Ishikawa (cell line): ENCODE measurements around the gene FBXL19.
A peak's percentile ranks its signal among the peaks of the same experiment; 100 is the strongest.

Experiments used
- EP300 ChIP-seq: IDR thresholded peaks from 2 replicates; pipeline ENCODE4 v1.6.1; 2012; ENCODE audit warnings: borderline replicate concordance
- FOXM1 ChIP-seq: IDR thresholded peaks from 2 replicates; pipeline ENCODE4 v1.6.1; 2012; ENCODE audit warnings: low read depth, borderline replicate concordance
- RAD21 ChIP-seq: IDR thresholded peaks from 2 replicates; pipeline ENCODE4 v1.6.1; 2012; ENCODE audit warnings: low read depth
- TAF1 ChIP-seq: IDR thresholded peaks from 2 replicates; pipeline ENCODE4 v1.6.1; 2012; ENCODE audit warnings: low read depth, mild to moderate bottlenecking
- TCF12 ChIP-seq: IDR thresholded peaks from 2 replicates; pipeline ENCODE4 v1.6.1; 2012; ENCODE audit warnings: low read depth
- TEAD4 ChIP-seq: IDR thresholded peaks from 2 replicates; pipeline ENCODE4 v1.6.1; 2012
- YY1 ChIP-seq: IDR thresholded peaks from 2 replicates; pipeline ENCODE4 v1.6.1; 2012; ENCODE audit warnings: low read depth
- TF ChIP-seq, protein P1 (sequence below): IDR thresholded peaks from 2 replicates; pipeline ENCODE4 v1.6.1; 2012
- TF ChIP-seq, protein P2 (sequence below): IDR thresholded peaks from 2 replicates; pipeline ENCODE4 v1.6.1; 2012; ENCODE audit warnings: low read depth, mild to moderate bottlenecking

DNA sequence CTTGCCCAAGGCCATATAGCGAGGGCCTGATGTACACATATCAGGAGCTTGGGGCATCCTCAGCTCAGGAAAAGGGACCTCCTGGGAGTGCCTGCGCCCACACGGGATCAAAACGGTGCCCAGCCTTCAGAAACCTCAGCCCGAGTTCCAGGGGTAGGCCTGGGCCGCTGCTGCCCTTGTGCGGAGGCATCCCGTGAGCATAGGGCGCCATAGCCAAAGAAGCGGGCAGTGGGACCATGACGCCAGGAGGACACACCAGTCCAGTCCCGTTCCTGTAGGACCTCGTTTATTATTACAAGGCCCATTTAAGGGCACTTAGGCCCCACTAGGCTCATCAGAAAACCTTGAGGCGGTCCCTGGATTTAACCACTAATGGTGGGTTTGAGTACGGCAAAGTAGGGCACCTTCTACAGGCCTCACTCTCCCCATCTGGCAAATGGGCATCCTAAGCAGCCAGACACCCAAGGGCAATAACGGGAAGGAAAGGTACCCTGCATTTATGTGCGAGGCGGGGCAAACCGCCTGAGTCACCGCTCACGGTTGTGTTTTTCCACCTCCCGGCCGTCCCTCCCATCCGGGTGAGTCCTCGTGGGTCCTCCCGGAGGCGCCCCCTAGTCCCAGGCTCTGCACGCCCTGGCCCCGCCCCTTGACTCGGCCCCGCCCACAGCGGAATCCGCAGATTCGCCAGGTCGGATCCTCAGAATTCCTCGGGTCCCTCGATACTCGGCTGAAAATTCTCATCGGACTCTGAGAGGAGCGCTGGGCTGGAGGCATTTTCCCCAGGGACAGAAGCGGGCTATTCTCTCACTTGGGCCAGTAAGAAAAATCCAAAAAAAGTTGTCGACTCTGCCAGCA, 33.5 kb downstream of the FBXL19 start:
- no peak for TF ChIP-seq RAD21
- TF ChIP-seq EP300: no peak
- TF ChIP-seq, protein P1, sequence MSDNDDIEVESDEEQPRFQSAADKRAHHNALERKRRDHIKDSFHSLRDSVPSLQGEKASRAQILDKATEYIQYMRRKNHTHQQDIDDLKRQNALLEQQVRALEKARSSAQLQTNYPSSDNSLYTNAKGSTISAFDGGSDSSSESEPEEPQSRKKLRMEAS: peak; percentile 19
- no peak for TF ChIP-seq TAF1
- peak; percentile 56 for TF ChIP-seq TEAD4
- TF ChIP-seq, protein P2, sequence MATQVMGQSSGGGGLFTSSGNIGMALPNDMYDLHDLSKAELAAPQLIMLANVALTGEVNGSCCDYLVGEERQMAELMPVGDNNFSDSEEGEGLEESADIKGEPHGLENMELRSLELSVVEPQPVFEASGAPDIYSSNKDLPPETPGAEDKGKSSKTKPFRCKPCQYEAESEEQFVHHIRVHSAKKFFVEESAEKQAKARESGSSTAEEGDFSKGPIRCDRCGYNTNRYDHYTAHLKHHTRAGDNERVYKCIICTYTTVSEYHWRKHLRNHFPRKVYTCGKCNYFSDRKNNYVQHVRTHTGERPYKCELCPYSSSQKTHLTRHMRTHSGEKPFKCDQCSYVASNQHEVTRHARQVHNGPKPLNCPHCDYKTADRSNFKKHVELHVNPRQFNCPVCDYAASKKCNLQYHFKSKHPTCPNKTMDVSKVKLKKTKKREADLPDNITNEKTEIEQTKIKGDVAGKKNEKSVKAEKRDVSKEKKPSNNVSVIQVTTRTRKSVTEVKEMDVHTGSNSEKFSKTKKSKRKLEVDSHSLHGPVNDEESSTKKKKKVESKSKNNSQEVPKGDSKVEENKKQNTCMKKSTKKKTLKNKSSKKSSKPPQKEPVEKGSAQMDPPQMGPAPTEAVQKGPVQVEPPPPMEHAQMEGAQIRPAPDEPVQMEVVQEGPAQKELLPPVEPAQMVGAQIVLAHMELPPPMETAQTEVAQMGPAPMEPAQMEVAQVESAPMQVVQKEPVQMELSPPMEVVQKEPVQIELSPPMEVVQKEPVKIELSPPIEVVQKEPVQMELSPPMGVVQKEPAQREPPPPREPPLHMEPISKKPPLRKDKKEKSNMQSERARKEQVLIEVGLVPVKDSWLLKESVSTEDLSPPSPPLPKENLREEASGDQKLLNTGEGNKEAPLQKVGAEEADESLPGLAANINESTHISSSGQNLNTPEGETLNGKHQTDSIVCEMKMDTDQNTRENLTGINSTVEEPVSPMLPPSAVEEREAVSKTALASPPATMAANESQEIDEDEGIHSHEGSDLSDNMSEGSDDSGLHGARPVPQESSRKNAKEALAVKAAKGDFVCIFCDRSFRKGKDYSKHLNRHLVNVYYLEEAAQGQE: no peak
- TF ChIP-seq TCF12: 0 out of 2 replicates have a peak, but pooled peaks have one; percentile 12
- no peak for TF ChIP-seq YY1
- TF ChIP-seq FOXM1: no peak
